ENCODE measurements around the gene FLYWCH2.

Gene FLYWCH2

DNA sequence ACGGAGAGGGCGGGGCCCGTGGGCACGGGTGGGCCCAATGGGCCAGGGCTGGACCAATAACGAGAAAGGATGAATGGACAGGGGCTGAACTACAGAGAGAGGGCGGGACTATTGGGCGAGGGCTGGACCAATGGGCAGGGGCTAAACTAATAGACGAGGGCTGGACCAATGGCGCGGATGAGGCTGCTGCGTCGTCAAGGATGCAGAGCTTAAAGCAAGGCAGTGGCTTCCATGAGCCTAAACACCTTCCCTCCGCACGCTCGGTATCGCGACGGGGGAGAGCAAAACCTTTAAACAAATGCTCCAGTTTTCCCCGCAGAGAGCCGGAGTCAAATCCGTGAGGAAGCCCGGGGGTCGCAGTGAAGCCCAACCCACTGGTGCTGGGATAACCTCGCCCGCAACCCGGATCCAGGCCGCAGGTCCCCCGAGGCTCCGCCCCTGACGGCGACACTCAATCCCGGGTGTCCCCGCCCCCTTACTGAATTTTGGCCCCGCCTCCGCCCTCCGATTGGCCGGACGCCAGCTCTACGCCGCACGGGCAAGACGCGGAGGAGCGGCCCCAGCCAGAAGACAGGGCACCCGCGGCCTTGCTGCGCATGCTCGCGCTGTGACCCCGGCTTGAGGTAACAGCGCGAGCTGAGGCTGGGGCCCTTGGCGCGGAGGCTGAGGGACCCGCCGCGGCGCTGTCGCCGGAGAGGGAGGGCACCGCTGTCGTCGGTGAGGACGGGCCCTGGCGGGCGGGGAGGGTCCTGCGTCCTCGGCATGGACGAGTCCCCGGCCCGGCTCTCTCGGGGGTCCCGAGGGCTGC, at the start of gene FLYWCH2 (continued):
- TF ChIP-seq, protein P1, sequence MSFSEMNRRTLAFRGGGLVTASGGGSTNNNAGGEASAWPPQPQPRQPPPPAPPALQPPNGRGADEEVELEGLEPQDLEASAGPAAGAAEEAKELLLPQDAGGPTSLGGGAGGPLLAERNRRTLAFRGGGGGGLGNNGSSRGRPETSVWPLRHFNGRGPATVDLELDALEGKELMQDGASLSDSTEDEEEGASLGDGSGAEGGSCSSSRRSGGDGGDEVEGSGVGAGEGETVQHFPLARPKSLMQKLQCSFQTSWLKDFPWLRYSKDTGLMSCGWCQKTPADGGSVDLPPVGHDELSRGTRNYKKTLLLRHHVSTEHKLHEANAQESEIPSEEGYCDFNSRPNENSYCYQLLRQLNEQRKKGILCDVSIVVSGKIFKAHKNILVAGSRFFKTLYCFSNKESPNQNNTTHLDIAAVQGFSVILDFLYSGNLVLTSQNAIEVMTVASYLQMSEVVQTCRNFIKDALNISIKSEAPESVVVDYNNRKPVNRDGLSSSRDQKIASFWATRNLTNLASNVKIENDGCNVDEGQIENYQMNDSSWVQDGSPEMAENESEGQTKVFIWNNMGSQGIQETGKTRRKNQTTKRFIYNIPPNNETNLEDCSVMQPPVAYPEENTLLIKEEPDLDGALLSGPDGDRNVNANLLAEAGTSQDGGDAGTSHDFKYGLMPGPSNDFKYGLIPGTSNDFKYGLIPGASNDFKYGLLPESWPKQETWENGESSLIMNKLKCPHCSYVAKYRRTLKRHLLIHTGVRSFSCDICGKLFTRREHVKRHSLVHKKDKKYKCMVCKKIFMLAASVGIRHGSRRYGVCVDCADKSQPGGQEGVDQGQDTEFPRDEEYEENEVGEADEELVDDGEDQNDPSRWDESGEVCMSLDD (tag by site-specific recombination; IDR thresholded peaks at IDR 0.05): peak; percentile 65; the same call in 1 of the 2 replicates
- peak; percentile 66 for TF ChIP-seq ZNF335 (tag by site-specific recombination; conservative IDR thresholded peaks at IDR 0.05)
- TF ChIP-seq ZNF785 (tag by site-specific recombination; IDR thresholded peaks at IDR 0.05): no peak
- peak; percentile 56; the same call in 1 of the 2 replicates for TF ChIP-seq KLF8 (tag by site-specific recombination; IDR thresholded peaks at IDR 0.05)
- TF ChIP-seq, protein P2, sequence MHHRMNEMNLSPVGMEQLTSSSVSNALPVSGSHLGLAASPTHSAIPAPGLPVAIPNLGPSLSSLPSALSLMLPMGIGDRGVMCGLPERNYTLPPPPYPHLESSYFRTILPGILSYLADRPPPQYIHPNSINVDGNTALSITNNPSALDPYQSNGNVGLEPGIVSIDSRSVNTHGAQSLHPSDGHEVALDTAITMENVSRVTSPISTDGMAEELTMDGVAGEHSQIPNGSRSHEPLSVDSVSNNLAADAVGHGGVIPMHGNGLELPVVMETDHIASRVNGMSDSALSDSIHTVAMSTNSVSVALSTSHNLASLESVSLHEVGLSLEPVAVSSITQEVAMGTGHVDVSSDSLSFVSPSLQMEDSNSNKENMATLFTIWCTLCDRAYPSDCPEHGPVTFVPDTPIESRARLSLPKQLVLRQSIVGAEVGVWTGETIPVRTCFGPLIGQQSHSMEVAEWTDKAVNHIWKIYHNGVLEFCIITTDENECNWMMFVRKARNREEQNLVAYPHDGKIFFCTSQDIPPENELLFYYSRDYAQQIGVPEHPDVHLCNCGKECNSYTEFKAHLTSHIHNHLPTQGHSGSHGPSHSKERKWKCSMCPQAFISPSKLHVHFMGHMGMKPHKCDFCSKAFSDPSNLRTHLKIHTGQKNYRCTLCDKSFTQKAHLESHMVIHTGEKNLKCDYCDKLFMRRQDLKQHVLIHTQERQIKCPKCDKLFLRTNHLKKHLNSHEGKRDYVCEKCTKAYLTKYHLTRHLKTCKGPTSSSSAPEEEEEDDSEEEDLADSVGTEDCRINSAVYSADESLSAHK (tag by site-specific recombination; IDR thresholded peaks at IDR 0.05): no peak; the same call in 1 of the 2 replicates
- TF ChIP-seq MEIS1 (CRISPR knock-in tag; IDR thresholded peaks at IDR 0.05; ENCODE audit: borderline replicate concordance): no peak
- TF ChIP-seq ZIC2 (tag by site-specific recombination; IDR thresholded peaks at IDR 0.05): 0 out of 2 replicates have a peak, but pooled peaks have one; percentile 57
- TF ChIP-seq ZFP41 (tag by site-specific recombination; IDR thresholded peaks at IDR 0.05; ENCODE audit: borderline replicate concordance): no peak
- TF ChIP-seq SCRT2 (tag by site-specific recombination; IDR thresholded peaks at IDR 0.05): no peak
- TF ChIP-seq GLIS2 (tag by site-specific recombination; IDR thresholded peaks at IDR 0.05): no peak
- no peak for TF ChIP-seq ZNF274 (IDR thresholded peaks at IDR 0.05; ENCODE audit: low read length)
- no peak for TF ChIP-seq ZNF274 (tag by site-specific recombination; IDR thresholded peaks at IDR 0.05; ENCODE audit: borderline replicate concordance)
- TF ChIP-seq ZNF155 (tag by site-specific recombination; IDR thresholded peaks at IDR 0.05): no peak
- no peak for TF ChIP-seq ATF2 (tag by site-specific recombination; IDR thresholded peaks at IDR 0.05; ENCODE audit: low read depth)
- TF ChIP-seq ZBTB17 (tag by site-specific recombination; IDR thresholded peaks at IDR 0.05): no peak
- no peak for TF ChIP-seq ZEB2 (tag by site-specific recombination; IDR thresholded peaks at IDR 0.05)
- peak; percentile 76 for TF ChIP-seq KLF17 (tag by site-specific recombination; IDR thresholded peaks at IDR 0.05)
- peak; percentile 90 for TF ChIP-seq ZNF449 (tag by site-specific recombination; IDR thresholded peaks at IDR 0.05)
- TF ChIP-seq ZNF555 (tag by site-specific recombination; conservative IDR thresholded peaks at IDR 0.05): no peak
- no peak for TF ChIP-seq RBAK (tag by site-specific recombination; IDR thresholded peaks at IDR 0.05)
- no peak for TF ChIP-seq ZNF350 (tag by site-specific recombination; IDR thresholded peaks at IDR 0.05)
- TF ChIP-seq, protein P3, sequence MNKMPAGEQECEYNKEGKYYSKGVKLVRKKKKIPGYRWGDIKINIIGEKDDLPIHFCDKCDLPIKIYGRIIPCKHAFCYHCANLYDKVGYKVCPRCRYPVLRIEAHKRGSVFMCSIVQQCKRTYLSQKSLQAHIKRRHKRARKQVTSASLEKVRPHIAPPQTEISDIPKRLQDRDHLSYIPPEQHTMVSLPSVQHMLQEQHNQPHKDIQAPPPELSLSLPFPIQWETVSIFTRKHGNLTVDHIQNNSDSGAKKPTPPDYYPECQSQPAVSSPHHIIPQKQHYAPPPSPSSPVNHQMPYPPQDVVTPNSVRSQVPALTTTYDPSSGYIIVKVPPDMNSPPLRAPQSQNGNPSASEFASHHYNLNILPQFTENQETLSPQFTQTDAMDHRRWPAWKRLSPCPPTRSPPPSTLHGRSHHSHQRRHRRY (tag by site-specific recombination; IDR thresholded peaks at IDR 0.05): no peak
- no peak for TF ChIP-seq SALL2 (tag by site-specific recombination; IDR thresholded peaks at IDR 0.05; ENCODE audit: borderline replicate concordance)
- TF ChIP-seq REPIN1 (tag by site-specific recombination; IDR thresholded peaks at IDR 0.05; ENCODE audit: low read depth): no peak
- TF ChIP-seq, protein P4, sequence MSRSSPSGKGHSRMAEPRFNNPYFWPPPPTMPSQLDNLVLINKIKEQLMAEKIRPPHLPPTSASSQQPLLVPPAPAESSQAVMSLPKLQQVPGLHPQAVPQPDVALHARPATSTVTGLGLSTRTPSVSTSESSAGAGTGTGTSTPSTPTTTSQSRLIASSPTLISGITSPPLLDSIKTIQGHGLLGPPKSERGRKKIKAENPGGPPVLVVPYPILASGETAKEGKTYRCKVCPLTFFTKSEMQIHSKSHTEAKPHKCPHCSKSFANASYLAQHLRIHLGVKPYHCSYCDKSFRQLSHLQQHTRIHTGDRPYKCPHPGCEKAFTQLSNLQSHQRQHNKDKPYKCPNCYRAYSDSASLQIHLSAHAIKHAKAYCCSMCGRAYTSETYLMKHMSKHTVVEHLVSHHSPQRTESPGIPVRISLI (tag by site-specific recombination; IDR thresholded peaks at IDR 0.05): no peak
- peak; percentile 89 for TF ChIP-seq ZSCAN5A (tag by site-specific recombination; IDR thresholded peaks at IDR 0.05)

All from HEK293 (cell line).